Left cardiac atrium (tissue), 4 donors: ENCODE measurements around the gene ZSCAN2. TPM values are rescaled to one million over a fixed set of nuclear protein-coding genes. Genes with fewer than 3 reads are reported as not detected.
A peak's percentile ranks its signal among the peaks of the same experiment; 100 is the strongest.

Experiments
- ATAC-seq, 2 donors: fragments of 200-7000 bp; cut with Tn5 transposase; one replicate each; pipeline ENCODE4 v1.9.1; 2020; ENCODE audit warnings: mild to moderate bottlenecking in 2 of 2, moderate library complexity in 2 of 2
- DNase-seq: peaks from one replicate; pipeline ENCODE4 v3.0.0-alpha.2; 2020
- intact Hi-C, 2 donors: fragments of 100-400 bp; cut with DNase I; formaldehyde crosslinking; loops; one replicate each; pipeline versions ENCODE4 v1.14.1 to v1.15.1; 2022 to 2023
- total RNA-seq, 2 donors: library from RNA; stranded (reverse); fragmentation: NEBNext Ultra II Directional; extraction: Animal tissue kit (Norgen Biotek cat#: 25700); gene quantifications; one replicate each; pipeline ENCODE4 v1.2.1, GENCODE V29; 2021
- donor health status: DM: no; HTN: yes; CAD: no.
- donor health status: DM: no; HTN: yes; CAD: no; lungs with severe emphysema.
- donor health status: DM: yes; HTN: yes; CAD: no.
- donor health status: Dilated cardiomyopathy.

The ZSCAN2 gene
- total RNA-seq, 2 donors from 2014 or later = 4.5 to 5.0 TPM

- intact Hi-C loops = loop anchor here (5.0 to 10.0 kb wide), 3 partner anchors 55 to 268 kb away; partner anchors contain the start of genes SEC11A (in 2 of the 2) and ZSCAN2 (in 1 of the 2)
- no peak for ATAC-seq
- no peak for DNase-seq
Measured at GRCh38 chr15:84656972-84657371, 56.2 kb downstream of the ZSCAN2 start.

GRCh38 chr15:84657748-84658079 lies 56.9 kb downstream of the ZSCAN2 start:
- intact Hi-C loops = loop anchor here (5.0 to 10.0 kb wide), 3 partner anchors 55 to 267 kb away; partner anchors contain the start of genes SEC11A (in 2 of the 2) and ZSCAN2 (in 1 of the 2)
- ATAC-seq (no peak), DNase-seq (no peak)

- peak; percentile 64 to 73 for ATAC-seq
- intact Hi-C loops = loop anchor here (5.0 to 10.0 kb wide), 3 partner anchors 56 to 267 kb away; partner anchors contain the start of genes SEC11A (in 2 of the 2) and ZSCAN2 (in 1 of the 2)
- DNase-seq = peak; percentile 83
Measured at GRCh38 chr15:84658080-84658787, 57.4 kb downstream of the ZSCAN2 start, which contains the start of gene NMB. Gene NMB, minus strand, starts transcription at chr15:84658199. Its CDS starts 47 bp downstream, at chr15:84658152.

GRCh38 chr15:84658788-84659411 lies 58.1 kb downstream of the ZSCAN2 start:
- ATAC-seq = no peak
- intact Hi-C loops = loop anchor here (5.0 to 10.0 kb wide), 3 partner anchors 56 to 266 kb away; partner anchors contain the start of genes SEC11A (in 2 of the 2) and ZSCAN2 (in 1 of the 2)
- no peak for DNase-seq

- intact Hi-C loops = loop anchor here (5.0 to 10.0 kb wide), 3 partner anchors 55 to 265 kb away; partner anchors contain the start of genes SEC11A (in 2 of the 2) and ZSCAN2 (in 1 of the 2)
Measured at GRCh38 chr15:84659904-84660781, 59.3 kb downstream of the ZSCAN2 start.

GRCh38 chr15:84661001-84661400 lies 60.2 kb downstream of the ZSCAN2 start:
- DNase-seq (no peak), ATAC-seq (no peak)
- intact Hi-C loops = no loop called here

More at GRCh38 chr15:84659904-84660781, 59.3 kb downstream of the ZSCAN2 start:
- no peak for ATAC-seq
- no peak for DNase-seq

GRCh38 chr15:84666373-84666772 lies 65.6 kb downstream of the ZSCAN2 start:
- intact Hi-C loops = no loop called here
- ATAC-seq = no peak
- no peak for DNase-seq

GRCh38 chr15:84668221-84668982 lies 67.6 kb downstream of the ZSCAN2 start:
- intact Hi-C loops = no loop called here
- ATAC-seq = no peak

GRCh38 chr15:84669726-84670125 lies 68.9 kb downstream of the ZSCAN2 start:
- intact Hi-C loops = no loop called here
- ATAC-seq (no peak), DNase-seq (no peak)

More at GRCh38 chr15:84668221-84668982, 67.6 kb downstream of the ZSCAN2 start:
- no peak for DNase-seq

- ATAC-seq = no peak
- DNase-seq = no peak
- intact Hi-C loops = no loop called here
Measured at GRCh38 chr15:84671211-84671610, 70.4 kb downstream of the ZSCAN2 start.

Other genes with a start within 250 kb of the ZSCAN2 start
- 10 to 100 TPM; 13.0 to 14.7 TPM for gene WDR73, start 53.3 kb downstream of the ZSCAN2 start, total RNA-seq
- gene NMB, start 57.2 kb downstream of the ZSCAN2 start, total RNA-seq = 10 to 100 TPM; 14.7 to 31.6 TPM
- gene SEC11A, start 115.1 kb downstream of the ZSCAN2 start, total RNA-seq = 100 to 1,000 TPM in 1 of 2 donors, 10 to 100 TPM in 1; 98.1 to 104 TPM
- gene ZNF592, start 147.6 kb downstream of the ZSCAN2 start, total RNA-seq = 10 to 100 TPM; 17.0 to 19.3 TPM
- 10 to 100 TPM; 59.9 to 75.7 TPM for gene ALPK3, start 216.3 kb downstream of the ZSCAN2 start, total RNA-seq